Brain pericyte (primary cell): ENCODE results near the gene HRC.
"Not testable (repeated sequence)": the region's sequence is repeated elsewhere in the genome, so short reads cannot be mapped to it uniquely, and the experiment has no call there.

ENCODE experiments used
- DNase-seq: peaks from one replicate; pipeline ENCODE4 v3.0.0-alpha.2; 2012; ENCODE audit warnings: low read depth, low spot score

HRC gene, protein sequence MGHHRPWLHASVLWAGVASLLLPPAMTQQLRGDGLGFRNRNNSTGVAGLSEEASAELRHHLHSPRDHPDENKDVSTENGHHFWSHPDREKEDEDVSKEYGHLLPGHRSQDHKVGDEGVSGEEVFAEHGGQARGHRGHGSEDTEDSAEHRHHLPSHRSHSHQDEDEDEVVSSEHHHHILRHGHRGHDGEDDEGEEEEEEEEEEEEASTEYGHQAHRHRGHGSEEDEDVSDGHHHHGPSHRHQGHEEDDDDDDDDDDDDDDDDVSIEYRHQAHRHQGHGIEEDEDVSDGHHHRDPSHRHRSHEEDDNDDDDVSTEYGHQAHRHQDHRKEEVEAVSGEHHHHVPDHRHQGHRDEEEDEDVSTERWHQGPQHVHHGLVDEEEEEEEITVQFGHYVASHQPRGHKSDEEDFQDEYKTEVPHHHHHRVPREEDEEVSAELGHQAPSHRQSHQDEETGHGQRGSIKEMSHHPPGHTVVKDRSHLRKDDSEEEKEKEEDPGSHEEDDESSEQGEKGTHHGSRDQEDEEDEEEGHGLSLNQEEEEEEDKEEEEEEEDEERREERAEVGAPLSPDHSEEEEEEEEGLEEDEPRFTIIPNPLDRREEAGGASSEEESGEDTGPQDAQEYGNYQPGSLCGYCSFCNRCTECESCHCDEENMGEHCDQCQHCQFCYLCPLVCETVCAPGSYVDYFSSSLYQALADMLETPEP

DNA sequence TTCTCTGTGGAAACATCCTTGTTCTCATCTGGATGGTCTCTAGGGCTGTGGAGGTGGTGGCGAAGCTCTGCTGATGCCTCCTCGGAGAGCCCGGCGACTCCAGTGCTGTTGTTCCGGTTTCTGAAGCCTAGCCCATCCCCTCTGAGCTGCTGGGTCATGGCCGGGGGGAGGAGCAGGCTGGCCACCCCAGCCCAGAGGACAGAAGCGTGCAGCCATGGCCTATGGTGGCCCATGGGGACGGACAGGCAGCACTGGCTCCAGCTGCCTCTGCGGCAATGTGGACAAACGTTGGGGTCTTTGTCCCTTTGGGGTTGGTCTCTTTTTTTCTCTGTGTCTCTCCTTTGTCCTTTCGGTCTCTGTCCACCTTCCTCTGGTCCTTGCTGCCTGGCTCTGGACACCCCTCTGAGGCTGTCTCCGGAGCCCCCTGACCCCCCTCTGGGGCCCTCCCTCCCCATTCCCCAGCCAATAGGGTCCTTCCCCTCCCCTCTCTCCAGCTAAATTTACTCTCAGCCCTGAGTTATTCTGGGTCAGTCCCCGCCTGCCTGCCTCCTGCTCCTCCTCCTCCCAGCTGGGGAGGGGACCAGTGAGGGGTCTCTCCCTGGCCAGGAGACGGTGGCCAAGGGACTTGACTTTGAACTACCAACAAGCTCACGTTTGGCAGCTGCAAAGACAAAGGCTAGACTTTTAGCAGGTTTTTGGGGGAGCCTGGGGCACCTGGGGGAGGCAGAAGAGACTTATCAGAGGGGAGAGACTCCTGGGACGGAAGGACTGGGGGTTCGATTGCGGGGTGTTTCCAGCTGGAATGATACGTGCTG lies at the start of gene HRC:
TSS of gene HRC (minus strand) at position 392 of the 815 bp plus-strand sequence. CDS start at position 233, 159 bp downstream.
- DNase-seq, result no peak

DNA sequence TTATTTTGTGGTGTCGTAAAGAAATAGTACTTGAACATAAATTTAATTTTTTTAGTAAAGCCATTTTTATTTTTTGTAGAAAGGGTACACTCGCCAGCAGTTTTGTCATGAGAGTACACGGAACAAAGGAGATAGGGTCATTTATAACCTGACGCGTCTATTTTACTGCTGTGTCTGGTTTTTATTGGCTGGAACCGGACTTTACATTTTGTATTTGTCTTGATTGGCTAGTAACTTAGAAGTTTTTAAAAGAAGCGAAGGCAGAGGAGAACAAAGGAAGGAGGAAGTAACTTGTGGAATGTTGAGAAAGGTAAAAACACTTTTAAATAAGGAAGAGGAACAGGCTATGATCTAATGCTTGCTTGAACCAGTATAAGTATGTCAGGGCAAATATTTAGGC lies 45.8 kb upstream of the HRC start:
- no peak for DNase-seq

DNA sequence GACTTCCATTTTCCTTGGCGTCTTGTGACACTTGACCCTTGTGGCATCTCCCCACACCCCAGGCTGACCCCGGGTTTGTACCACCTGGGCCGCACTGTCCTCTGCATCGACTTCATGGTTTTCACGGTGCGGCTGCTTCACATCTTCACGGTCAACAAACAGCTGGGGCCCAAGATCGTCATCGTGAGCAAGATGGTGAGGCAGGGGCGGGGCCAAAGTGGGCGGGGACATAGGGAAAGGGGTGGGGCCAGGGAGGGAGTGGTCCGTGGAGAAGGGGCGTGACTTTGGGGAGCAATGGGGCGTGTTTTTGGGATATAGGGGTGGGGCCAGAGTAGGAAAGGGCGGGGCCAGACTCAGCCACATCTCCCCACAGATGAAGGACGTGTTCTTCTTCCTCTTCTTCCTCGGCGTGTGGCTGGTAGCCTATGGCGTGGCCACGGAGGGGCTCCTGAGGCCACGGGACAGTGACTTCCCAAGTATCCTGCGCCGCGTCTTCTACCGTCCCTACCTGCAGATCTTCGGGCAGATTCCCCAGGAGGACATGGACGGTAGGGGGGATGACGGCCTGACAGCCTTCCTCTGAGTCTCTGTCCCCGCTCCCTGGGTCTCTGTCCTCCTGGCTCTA lies 45.2 kb upstream of the HRC start:
- DNase-seq, result no peak

DNA sequence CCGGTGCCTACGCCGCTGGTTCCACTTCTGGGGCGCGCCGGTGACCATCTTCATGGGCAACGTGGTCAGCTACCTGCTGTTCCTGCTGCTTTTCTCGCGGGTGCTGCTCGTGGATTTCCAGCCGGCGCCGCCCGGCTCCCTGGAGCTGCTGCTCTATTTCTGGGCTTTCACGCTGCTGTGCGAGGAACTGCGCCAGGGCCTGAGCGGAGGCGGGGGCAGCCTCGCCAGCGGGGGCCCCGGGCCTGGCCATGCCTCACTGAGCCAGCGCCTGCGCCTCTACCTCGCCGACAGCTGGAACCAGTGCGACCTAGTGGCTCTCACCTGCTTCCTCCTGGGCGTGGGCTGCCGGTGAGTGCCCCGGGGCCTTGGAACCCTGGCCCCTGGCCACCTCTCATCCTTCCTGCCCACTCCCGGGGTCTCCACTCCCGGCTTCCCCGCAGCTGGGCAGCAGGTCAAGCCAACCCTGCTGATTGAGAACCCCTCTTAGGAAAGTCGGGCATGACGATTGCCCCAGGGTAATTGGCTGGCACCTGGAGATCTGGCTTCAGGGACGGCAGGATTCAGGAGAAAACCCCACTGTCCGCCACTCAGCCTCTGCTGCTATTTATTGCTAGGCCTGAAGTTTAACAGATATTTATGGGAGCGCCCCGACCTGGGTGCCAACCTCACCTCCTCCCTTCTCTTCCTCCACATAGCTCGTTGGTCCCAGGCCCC lies 41.5 kb upstream of the HRC start:
- no peak for DNase-seq

DNA sequence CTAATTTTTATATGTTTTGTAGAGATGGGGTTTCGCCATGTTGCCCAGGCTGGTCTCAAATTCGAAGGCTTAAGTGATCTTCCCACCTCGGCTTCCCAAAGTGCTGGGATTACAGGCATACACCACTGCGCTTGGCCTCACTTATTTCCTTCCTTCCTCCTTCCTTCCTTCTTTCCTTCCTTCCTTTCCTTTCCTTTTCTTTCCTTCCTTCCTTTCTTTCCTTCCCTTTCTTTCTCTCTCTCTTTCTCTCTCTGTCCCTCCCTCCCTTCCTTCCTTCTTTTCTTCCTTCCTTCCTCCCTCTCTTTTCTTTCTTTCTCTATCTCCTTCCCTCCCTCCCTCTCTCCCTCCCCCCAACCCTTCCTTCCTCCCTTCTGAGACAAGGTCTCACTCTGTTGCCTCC lies 39.2 kb upstream of the HRC start:
- DNase-seq, result no peak

DNA sequence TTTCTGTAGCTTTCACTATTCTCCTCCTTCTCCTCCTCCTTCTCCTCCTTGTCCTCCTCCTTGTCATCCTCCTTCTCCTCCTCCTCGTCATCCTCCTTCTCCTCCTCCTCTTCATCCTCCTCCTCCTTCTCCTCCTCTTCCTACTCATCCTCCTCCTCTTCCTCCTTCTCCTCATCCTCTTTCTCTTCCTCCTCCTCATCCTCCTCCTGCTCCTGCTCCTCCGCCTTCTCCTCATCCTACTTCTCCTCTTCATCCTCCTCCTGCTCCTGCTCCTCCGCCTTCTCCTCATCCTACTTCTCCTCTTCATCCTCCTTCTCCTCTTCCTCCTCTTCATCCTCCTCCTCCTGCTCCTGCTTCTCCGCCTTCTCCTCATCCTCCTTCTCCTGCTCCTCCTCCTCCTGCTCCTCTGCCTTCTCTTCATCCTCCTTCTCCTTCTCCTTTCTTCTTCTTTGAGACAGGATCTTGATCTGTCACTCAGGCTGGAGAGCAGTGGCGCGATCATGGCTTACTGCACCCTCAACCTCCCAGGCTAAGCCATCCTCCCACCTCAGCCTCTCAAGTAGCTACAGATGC lies 38.7 kb upstream of the HRC start:
- DNase-seq, result no peak

DNA sequence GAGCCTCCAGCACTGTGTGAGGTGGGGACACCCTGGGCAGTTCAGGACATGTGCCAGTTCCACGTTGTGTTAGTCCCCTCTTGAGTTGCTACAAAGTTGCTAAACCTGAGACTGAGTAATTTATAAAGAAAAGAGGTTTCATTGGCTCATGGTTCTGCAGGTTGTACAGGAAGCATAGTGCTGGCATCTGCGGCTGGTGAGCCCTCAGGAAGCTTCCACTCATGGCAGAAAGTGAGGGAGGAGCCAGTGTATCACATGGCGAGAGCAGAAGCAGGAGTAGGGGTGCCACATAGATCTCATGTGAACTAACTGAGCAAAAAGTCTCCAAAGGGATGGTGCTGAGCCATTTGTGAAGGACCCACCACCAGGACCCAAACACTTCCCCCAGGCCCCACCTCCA lies 35.6 kb upstream of the HRC start:
- DNase-seq, result no peak

DNA sequence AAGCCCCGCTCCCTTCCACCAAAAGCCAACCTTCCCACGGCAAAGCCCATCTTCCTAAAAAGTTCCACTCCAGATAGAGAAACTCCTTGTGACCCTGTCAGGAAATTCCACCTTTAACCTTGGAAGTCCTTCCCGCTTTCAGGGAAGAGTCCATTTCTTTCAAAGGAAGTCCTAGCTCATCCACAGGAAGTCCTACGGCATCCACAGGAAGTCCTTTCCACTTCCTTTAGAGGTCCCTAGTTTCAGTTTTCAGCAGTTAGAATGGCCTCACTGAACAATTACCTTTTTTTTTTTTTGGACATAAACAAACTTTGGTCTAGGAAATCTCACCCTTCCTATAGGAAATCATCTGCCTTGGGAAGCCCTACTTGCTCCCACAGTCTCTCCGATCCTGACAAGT lies 34.1 kb upstream of the HRC start:
- no peak for DNase-seq

DNA sequence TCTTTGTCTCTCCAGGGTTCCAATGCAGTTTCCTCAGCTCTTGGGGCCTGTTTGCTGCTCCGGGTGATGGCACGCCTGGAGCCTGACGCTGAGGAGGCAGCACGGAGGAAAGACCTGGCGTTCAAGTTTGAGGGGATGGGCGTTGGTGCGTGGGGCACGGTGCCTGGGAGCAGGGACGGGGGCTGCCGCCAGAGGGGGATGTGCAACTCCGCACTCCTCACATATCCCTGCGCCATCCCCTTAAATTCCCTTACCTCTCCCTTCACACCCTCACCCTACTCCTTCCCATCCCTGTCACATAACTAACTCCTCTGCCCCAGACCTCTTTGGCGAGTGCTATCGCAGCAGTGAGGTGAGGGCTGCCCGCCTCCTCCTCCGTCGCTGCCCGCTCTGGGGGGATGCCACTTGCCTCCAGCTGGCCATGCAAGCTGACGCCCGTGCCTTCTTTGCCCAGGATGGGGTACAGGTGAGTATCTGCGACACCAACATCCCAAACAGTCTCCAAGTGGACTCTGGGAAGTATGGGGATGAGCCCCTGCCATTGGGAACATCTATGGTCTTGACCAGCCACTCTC lies 33.5 kb upstream of the HRC start:
- DNase-seq, result no peak

DNA sequence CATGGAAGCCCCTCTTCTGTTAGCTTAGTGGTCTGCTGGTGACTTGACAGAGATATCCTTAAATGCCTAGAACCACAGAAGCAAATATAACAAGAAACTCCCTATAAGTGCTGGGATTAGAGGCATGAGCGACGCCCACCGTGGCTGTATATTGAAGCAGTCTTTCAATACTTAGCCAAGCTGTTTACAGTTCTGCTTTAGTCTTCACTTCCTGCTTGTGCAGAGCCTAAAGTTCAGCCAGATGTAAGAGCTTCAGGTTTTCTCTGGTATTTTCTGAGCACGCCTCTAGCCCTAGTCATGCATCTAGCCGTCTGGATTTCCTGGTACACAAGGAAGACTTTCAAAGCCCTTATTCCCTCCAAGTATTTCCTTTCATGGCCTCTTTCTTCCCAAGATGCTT lies 30.9 kb upstream of the HRC start:
- no peak for DNase-seq

DNA sequence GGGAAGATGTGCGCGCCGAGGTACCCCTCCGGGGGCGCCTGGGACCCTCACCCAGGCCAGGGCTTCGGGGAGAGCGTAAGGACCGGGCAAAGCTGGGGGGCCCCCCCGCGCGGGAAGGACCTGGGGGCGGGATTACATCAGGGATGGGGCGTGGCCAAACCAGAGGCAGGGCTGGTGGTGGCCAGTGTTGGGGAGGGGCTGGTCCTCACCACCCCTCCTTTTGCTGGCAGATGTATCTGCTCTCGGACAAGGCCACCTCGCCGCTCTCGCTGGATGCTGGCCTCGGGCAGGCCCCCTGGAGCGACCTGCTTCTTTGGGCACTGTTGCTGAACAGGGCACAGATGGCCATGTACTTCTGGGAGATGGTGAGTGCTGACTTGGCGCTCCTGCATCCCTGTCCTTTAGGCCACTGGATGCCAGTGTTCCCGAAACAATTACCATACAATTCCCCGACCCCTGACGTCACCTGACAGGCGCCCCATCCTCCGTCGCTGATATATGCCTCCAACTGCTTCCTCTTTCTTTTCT lies 27.7 kb upstream of the HRC start:
- no peak for DNase-seq

DNA sequence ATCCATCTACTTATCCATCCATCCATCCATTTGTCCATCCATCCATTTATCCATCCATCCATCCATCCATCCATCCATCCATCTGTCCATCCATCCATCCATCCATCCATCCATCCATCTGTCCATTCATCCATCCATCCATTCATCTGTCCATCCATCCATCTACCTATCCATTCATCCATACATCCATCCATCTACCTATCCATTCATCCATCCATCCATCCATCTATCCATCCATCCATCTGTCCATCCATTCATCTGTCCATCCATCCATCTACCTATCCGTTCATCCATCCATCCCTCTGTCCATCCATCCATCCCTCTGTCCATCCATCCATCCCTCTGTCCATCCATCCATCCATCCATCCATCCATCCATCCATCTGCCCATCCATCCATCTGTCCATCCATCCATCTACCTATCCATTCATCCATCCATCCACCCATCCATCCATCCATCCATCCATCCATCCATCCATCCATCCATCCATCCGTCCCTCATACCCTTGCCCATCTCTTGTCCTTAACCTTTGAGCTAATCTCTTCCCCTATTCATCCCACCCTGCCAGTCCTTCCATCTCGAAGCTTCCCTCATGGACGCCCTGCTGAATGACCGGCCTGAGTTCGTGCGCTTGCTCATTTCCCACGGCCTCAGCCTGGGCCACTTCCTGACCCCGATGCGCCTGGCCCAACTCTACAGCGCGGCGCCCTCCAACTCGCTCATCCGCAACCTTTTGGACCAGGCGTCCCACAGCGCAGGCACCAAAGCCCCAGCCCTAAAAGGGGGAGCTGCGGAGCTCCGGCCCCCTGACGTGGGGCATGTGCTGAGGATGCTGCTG lies 27.0 kb upstream of the HRC start:
- not testable (repeated sequence) for DNase-seq

DNA sequence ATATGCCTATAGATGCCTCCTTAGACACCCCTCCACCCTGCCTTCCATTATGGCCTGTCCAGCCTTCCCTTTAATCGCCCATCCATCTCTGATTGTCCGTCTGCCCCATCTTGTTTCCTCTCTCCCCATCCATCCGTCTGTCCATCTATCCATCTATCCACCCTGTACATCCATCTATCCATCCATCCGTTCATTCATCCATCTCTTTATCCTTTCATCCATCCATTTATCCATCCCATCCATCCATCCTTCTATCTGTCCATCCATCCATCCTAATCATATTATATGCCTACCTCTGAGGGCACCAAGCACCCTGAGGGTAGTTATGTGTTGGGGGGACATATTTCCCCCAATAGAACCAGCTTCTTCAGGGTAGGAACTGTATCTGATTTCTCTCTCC lies 25.5 kb upstream of the HRC start:
- no peak for DNase-seq

DNA sequence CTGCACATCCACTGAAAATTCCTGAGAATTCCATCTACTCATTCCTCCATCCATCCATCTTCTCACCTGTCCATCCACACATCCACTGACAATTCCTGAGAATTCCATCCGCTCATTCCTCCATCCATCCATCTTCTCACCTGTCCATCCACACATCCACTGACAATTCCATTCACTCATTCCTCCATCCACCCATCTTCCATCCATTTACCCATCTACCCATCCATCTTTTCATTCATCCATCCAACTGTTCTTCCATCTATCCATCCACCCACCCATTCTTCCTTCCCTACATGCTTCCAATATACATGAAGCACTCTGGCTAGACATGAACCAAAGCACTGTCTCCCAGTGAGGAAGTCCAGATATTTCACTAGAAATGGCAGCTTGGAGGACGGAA lies 18.0 kb upstream of the HRC start:
- DNase-seq, result no peak

DNA sequence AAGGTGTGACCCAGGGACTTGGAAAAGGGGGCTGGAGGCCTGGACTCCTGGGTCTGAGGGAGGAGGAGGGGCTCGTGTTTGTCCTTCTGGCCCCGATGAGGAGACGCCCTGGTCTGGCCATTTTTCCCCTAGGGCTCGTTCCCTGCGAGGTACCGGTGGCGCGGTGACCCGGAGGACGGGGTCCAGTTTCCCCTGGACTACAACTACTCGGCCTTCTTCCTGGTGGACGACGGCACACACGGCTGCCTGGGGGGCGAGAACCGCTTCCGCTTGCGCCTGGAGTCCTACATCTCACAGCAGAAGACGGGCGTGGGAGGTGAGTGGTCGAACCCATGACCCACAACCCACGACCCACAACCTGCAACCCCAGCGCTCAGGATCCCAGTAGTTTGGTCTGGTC lies 13.2 kb upstream of the HRC start:
- DNase-seq, result no peak

DNA sequence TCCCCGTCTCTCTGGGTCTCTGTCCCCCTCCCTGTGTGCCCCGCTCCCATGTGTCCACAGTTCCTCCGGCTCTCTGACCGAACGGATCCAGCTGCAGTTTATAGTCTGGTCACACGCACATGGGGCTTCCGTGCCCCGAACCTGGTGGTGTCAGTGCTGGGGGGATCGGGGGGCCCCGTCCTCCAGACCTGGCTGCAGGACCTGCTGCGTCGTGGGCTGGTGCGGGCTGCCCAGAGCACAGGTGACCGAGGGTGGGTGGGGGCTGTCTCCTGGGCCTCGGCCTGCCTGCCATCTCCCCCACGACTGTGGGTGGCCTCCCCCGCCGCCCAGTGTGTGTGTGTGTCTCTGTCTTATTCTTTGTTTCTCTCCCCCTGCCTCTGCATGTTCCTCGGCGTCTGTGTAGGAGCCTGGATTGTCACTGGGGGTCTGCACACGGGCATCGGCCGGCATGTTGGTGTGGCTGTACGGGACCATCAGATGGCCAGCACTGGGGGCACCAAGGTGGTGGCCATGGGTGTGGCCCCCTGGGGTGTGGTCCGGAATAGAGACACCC lies 12.7 kb upstream of the HRC start:
- DNase-seq, result no peak

DNA sequence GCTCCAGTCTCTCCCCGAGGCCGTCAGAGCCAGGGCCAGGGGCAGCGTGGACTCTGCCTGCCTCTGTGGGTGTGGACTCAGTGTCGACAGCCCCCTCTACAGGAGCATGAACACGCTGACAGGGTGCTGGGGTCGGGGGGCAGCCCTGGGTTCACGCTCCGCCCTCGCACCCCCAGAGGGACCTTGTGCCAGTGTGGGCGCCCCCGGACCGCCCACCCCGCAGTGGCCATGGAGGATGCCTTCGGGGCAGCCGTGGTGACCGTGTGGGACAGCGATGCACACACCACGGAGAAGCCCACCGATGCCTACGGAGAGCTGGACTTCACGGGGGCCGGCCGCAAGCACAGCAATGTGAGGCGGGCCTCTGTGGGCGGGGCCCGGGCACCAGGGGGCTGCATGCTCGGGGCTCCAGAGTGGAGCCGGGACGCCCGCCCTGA lies 10.7 kb upstream of the HRC start:
- no peak for DNase-seq

DNA sequence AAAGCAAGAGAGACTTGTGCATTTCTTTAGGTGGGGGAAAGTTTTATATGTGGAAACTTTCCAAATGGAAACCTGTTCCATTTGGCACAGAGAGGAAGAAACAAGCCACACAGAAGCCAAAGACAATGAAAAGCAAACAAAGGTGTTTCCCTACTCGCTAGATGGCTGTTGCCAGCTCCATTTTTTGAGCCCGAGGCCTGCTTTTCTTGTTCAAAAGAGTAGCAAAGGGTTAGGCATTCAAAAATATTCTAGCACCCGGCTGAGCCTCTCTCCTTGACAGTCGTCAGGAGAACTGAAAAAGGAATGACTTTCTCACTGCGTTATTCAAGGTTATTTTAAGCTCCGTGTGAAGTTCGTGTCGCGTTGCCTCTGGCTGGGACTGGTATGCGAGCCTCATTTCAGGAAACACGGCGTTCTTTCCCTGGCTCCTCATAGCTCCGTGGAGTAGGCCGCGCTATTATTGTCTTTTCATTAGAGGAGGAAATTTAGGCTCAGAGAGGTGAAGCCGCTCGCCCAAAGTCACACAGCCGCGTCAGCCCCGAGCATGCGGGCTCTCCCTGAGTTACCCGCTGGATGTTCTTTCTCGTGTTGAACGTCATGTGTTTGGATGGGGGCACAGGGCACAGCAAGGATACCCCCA lies 10.0 kb upstream of the HRC start:
- no peak for DNase-seq

DNA sequence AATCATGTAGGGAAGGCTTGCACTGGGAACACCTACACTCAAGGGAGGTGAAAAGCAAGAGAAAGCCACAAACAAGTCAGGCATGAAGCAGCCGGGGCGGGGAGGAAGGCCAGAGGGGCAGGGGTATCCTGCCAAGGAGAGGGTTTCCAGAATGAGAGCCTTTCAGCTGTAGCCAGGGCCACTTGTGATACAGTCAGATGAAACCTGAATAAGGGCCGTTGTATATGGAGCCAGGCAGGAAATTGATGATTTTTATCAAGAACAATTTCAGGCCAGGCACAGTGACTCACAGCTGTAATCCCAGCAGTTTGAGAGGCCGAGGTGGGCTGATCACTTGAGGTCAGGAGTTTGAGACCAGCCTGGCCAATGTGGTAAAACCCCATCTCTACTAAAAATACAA lies 6.8 kb upstream of the HRC start:
- DNase-seq, result no peak
